Neuronal stem cell (in vitro differentiated cells): Measurements from ENCODE around the gene NR5A2.

Experiments used
- DNase-seq: peaks from one replicate; pipeline ENCODE4 v3.0.0-alpha.2; 2013; ENCODE audit warnings: low spot score
- H2AFZ ChIP-seq: one replicate; pipeline ENCODE4 v1.6.1; 2013; ENCODE audit warnings: mild to moderate bottlenecking, low read length, inconsistent platforms
- H2AK5ac ChIP-seq: 2 replicates; pipeline ENCODE4 v1.6.1; 2013; ENCODE audit warnings: low read depth, mild to moderate bottlenecking, inconsistent platforms, low read length, moderate library complexity, mixed read lengths
- H2BK120ac ChIP-seq: 2 replicates; pipeline ENCODE4 v1.6.1; 2013; ENCODE audit warnings: low read depth, mild to moderate bottlenecking, inconsistent platforms, low read length, moderate library complexity, mixed read lengths
- H2BK12ac ChIP-seq: one replicate; pipeline ENCODE4 v1.6.1; 2013; ENCODE audit warnings: low read length, inconsistent platforms
- H2BK15ac ChIP-seq: 2 replicates; pipeline ENCODE4 v1.6.1; 2013; ENCODE audit warnings: mild to moderate bottlenecking, low read length, inconsistent platforms, mixed read lengths
- H2BK5ac ChIP-seq: one replicate; pipeline ENCODE4 v1.6.1; 2013; ENCODE audit warnings: inconsistent platforms, mild to moderate bottlenecking, low read length, moderate library complexity
- H3K14ac ChIP-seq: one replicate; pipeline ENCODE4 v1.6.1; 2013; ENCODE audit warnings: low read length, inconsistent platforms
- H3K18ac ChIP-seq: 2 replicates; pipeline ENCODE4 v1.6.1; 2013; ENCODE audit warnings: low read length, inconsistent platforms
- H3K23ac ChIP-seq: 2 replicates; pipeline ENCODE4 v1.6.1; 2013; ENCODE audit warnings: low read depth, mild to moderate bottlenecking, mixed read lengths, low read length, inconsistent platforms; ENCODE audit not compliant: poor library complexity
- H3K27ac ChIP-seq: replicated peaks from 3 replicates; pipeline ENCODE4 v1.5.1; 2013; ENCODE audit warnings: low read length, inconsistent platforms
- H3K27me3 ChIP-seq, 3 experiments: 2 replicates each; pipeline ENCODE4 v1.6.1; 2013; ENCODE audit warnings: low read length in 3 of 3, mild to moderate bottlenecking in 2 of 3, inconsistent platforms in 1 of 3, low read depth in 1 of 3, mixed read lengths in 1 of 3, moderate library complexity in 1 of 3; ENCODE audit not compliant: control insufficient read depth in 3 of 3, insufficient read depth in 3 of 3
- H3K36me3 ChIP-seq, 2 donors: replicated peaks in 1 of 2; 2 replicates each; pipeline ENCODE4 v1.6.1; 2013; ENCODE audit warnings: low read length in 2 of 2; ENCODE audit not compliant: control insufficient read depth in 2 of 2, insufficient read depth in 2 of 2
- H3K4ac ChIP-seq: 2 replicates; pipeline ENCODE4 v1.6.1; 2013; ENCODE audit warnings: inconsistent platforms, mild to moderate bottlenecking, low read length, moderate library complexity
- H3K4me1 ChIP-seq, 2 donors: 1 replicate in 1 of 2; 2 replicates in 1 of 2; pipeline ENCODE4 v1.6.1; 2013; ENCODE audit warnings: low read length in 2 of 2, low read depth in 1 of 2; ENCODE audit not compliant: control insufficient read depth in 2 of 2, insufficient read depth in 1 of 2
- H3K4me2 ChIP-seq: one replicate; pipeline ENCODE4 v1.6.1; 2013; ENCODE audit warnings: mild to moderate bottlenecking, low read length, inconsistent platforms; ENCODE audit not compliant: insufficient read depth, poor library complexity, severe bottlenecking
- H3K4me3 ChIP-seq, 2 donors: 2 replicates each; pipeline ENCODE4 v1.5.1; 2013; ENCODE audit warnings: low read length in 2 of 2, mild to moderate bottlenecking in 2 of 2, inconsistent platforms in 1 of 2, moderate library complexity in 1 of 2
- H3K79me1 ChIP-seq: one replicate; pipeline ENCODE4 v1.6.1; 2013; ENCODE audit warnings: low read depth, mild to moderate bottlenecking, inconsistent platforms, low read length, moderate library complexity
- H3K9ac ChIP-seq: one replicate; pipeline ENCODE4 v1.6.1; 2013; ENCODE audit warnings: mild to moderate bottlenecking, low read depth, low read length, inconsistent platforms; ENCODE audit not compliant: poor library complexity
- H3K9me3 ChIP-seq, 2 donors: replicated peaks in 1 of 2; 2 replicates each; pipeline versions ENCODE3 to v1.6.1; 2013; ENCODE audit warnings: low read length in 2 of 2, mild to moderate bottlenecking in 2 of 2, inconsistent platforms in 1 of 2, low read depth in 1 of 2, mixed read lengths in 1 of 2, moderate library complexity in 1 of 2; ENCODE audit not compliant: control insufficient read depth in 2 of 2, insufficient read depth in 1 of 2
- H4K8ac ChIP-seq: one replicate; pipeline ENCODE4 v1.6.1; 2013; ENCODE audit warnings: low read depth, mild to moderate bottlenecking, inconsistent platforms, low read length, moderate library complexity
- H4K91ac ChIP-seq: one replicate; pipeline ENCODE4 v1.6.1; 2013; ENCODE audit warnings: low read length, low read depth, mild to moderate bottlenecking, inconsistent platforms; ENCODE audit not compliant: poor library complexity
- WGBS, 2 donors: extraction: QIAGEN DNeasy Blood & Tissue Kit; methylation state at CpG; one replicate each; pipeline ENCODE4 v1.1.7; 2013; ENCODE audit warnings: missing lambda C conversion rate in 2 of 2, mixed read lengths in 1 of 2; ENCODE audit not compliant: insufficient read length in 2 of 2, insufficient replicate concordance in 1 of 2; ENCODE audit errors: extremely low coverage in 2 of 2; 5-methylcytosine and 5-hydroxymethylcytosine counted together

Gene NR5A2

GRCh38 chr1:200157715-200158114 is 130.2 kb downstream of the NR5A2 start:
- Histone ChIP-seq H2BK12ac (no peak overlapping the region), H3K9ac (no peak overlapping the region), H3K4ac (no peak overlapping the region), H3K4me3 (no peak overlapping the region), H4K91ac (no peak overlapping the region), H3K18ac (no peak overlapping the region), H3K27me3 (no peaks in the 10 kb centered on the region), H3K79me1 (no peaks in the 10 kb centered on the region), H4K8ac (no peak overlapping the region), H3K23ac (no peak overlapping the region), H3K36me3 (no peaks in the 10 kb centered on the region), H2AK5ac (no peak overlapping the region), H3K9me3 (no peaks in the 10 kb centered on the region), H2BK15ac (no peak overlapping the region), H3K14ac (no peak overlapping the region), H2AFZ (no peak overlapping the region), H2BK5ac (no peak overlapping the region), H3K4me1 (no peaks in the 10 kb centered on the region), H3K4me2 (no peak overlapping the region), H3K27ac (no peak overlapping the region), H2BK120ac (no peak overlapping the region)
- no peak for DNase-seq

- Histone ChIP-seq H3K9me3 (no peaks in the 10 kb centered on the region), H2BK15ac (no peak overlapping the region), H3K79me1 (no peaks in the 10 kb centered on the region), H3K4me1 (no peaks in the 10 kb centered on the region), H3K23ac (no peak overlapping the region), H3K14ac (no peak overlapping the region), H4K8ac (no peak overlapping the region), H3K9ac (no peak overlapping the region), H2AFZ (no peak overlapping the region), H2BK12ac (no peak overlapping the region), H3K18ac (no peak overlapping the region), H2BK120ac (no peak overlapping the region), H3K4ac (no peak overlapping the region), H3K36me3 (no peaks in the 10 kb centered on the region), H3K27me3 (no peaks in the 10 kb centered on the region), H2AK5ac (no peak overlapping the region), H2BK5ac (no peak overlapping the region), H4K91ac (no peak overlapping the region), H3K4me2 (no peak overlapping the region), H3K27ac (no peak overlapping the region), H3K4me3 (no peak overlapping the region)
- WGBS, 2 donors: no CpG with 5 or more reads among the region's 4 CpGs
- DNase-seq: no peak
Observed at GRCh38 chr1:200161801-200162200, 134.3 kb downstream of the NR5A2 start.

- Histone ChIP-seq H3K79me1 (no peaks in the 10 kb centered on the region), H2AFZ (no peak overlapping the region), H3K36me3 (no peaks in the 10 kb centered on the region), H4K91ac (no peak overlapping the region), H3K27ac (no peak overlapping the region), H3K23ac (no peak overlapping the region), H3K18ac (no peak overlapping the region), H3K4ac (no peak overlapping the region), H3K9ac (no peak overlapping the region), H2BK15ac (no peak overlapping the region), H2AK5ac (no peak overlapping the region), H3K27me3 (no peaks in the 10 kb centered on the region), H2BK12ac (no peak overlapping the region), H2BK120ac (no peak overlapping the region), H3K4me1 (no peaks in the 10 kb centered on the region), H4K8ac (no peak overlapping the region), H2BK5ac (no peak overlapping the region), H3K9me3 (no peaks in the 10 kb centered on the region), H3K14ac (no peak overlapping the region), H3K4me3 (no peak overlapping the region), H3K4me2 (no peak overlapping the region)
- WGBS, 2 donors: no CpG with 5 or more reads among the region's 6 CpGs
- DNase-seq: no peak
Observed at GRCh38 chr1:200162258-200162657, 134.7 kb downstream of the NR5A2 start.

- Histone ChIP-seq H3K23ac (no peak overlapping the region), H3K9ac (no peak overlapping the region), H3K9me3 (no peaks in the 10 kb centered on the region), H3K4me3 (no peak overlapping the region), H3K27ac (no peak overlapping the region), H2BK120ac (no peak overlapping the region), H3K36me3 (no peaks in the 10 kb centered on the region), H2BK5ac (no peak overlapping the region), H3K27me3 (no peaks in the 10 kb centered on the region), H2BK15ac (no peak overlapping the region), H2BK12ac (no peak overlapping the region), H2AK5ac (no peak overlapping the region), H4K91ac (no peak overlapping the region), H2AFZ (no peak overlapping the region), H3K79me1 (no peaks in the 10 kb centered on the region), H3K18ac (no peak overlapping the region), H4K8ac (no peak overlapping the region), H3K4ac (no peak overlapping the region), H3K4me1 (no peaks in the 10 kb centered on the region), H3K4me2 (no peak overlapping the region), H3K14ac (no peak overlapping the region)
- no peak for DNase-seq
Observed at GRCh38 chr1:200162877-200163276, 135.4 kb downstream of the NR5A2 start.
